Measurements from ENCODE around the gene CTU2. TPM values are rescaled to one million over a fixed set of nuclear protein-coding genes. Genes with fewer than 3 reads are reported as not detected.

Gene CTU2
- total and polyA plus RNA-seq, 2 donors (not counting 1 experiment from before 2014, with no cell fraction given) = 18.4 to 23.7 TPM

DNA sequence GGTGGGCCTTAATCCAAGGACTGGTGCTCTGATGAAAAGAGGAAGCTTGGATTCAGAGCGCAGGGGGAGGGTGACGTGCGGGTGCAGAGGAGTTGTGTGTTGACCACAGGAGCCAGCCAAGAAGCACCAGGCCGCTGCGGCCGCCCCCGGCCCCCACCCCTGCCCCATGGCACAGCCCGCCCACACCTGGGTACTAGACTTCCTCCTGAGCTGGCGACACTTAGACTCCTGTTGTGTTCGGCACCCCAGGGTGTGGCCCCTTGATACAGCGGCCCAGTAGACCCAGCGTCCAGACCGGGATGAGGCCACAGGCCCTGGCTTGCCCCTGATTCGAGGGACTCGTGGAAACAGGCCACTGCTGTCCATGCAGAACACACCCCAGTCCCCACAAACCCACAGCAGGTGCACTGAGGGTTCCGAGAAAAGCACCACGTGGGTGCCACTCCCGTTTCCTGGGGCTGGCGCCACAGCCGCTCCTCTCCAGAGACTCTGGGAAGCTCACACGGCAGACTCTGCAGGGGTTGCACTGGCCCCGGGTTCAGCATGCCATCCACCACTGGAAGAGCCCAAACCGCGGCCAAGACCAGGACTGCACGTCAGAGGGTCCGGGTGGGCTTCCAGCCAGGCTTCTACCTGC, 14.3 kb upstream of the CTU2 start:
- Histone ChIP-seq H3K27me3 (replicated peaks in 1 of 4; ENCODE audit: control extremely low read depth in 1 of 4, control insufficient read depth in 3 of 4, insufficient read depth in 4 of 4, low read length in 3 of 4) (no peaks in the 10 kb centered on the region), H4K20me1 (ENCODE audit: control insufficient read depth, insufficient read depth, low read length, poor library complexity, severe bottlenecking) (peaks cover 13% of the 10 kb centered on the region), H3K4me3 (ENCODE audit: control extremely low read depth in 1 of 5, extremely low read depth in 1 of 5, insufficient read depth in 1 of 5, low read depth in 2 of 5, low read length in 4 of 5) (peak overlapping the region in 1 of 5 experiments; percentile 12), H3K9ac (ENCODE audit: low read length) (peak overlapping the region; percentile 23), H3K9me3 (ENCODE audit: control extremely low read depth in 1 of 3, control insufficient read depth in 2 of 3, insufficient read depth in 1 of 3, low read length in 2 of 3) (peaks cover 0 to 4% (median 0%) of the 10 kb centered on the region in 3 donors), H3K4me2 (replicated peaks; ENCODE audit: low read depth, low read length, poor library complexity, severe bottlenecking) (peak overlapping the region; percentile 73), H3K36me3 (replicated peaks in 1 of 2; ENCODE audit: control extremely low read depth in 1 of 2, control insufficient read depth in 1 of 2, extremely low read depth in 1 of 2, insufficient read depth in 2 of 2, low read length in 1 of 2) (peaks cover 0 to 21% of the 10 kb centered on the region in 2 experiments), H3K27ac (ENCODE audit: low read length in 2 of 2) (no peak overlapping the region), H3K79me2 (ENCODE audit: control insufficient read depth, insufficient read depth, low read length) (peaks cover 6% of the 10 kb centered on the region), H2AFZ (ENCODE audit: insufficient read depth, low read depth, low read length, poor library complexity, severe bottlenecking) (no peak overlapping the region), H3K4me1 (ENCODE audit: control insufficient read depth in 2 of 2, insufficient read depth in 2 of 2, low read length in 2 of 2) (peaks cover 20 to 39% of the 10 kb centered on the region in 2 donors)
- no peaks in the 10 kb centered on the region for H3K27me3 Mint-ChIP-seq
- peak overlapping the region; percentile 76 for H3K27ac Mint-ChIP-seq
- CTCF ChIA-PET = interaction anchor here (1.3 kb wide), 1 partner anchor 45 kb away, joined by 4 read pairs; no protein-coding TSS in a partner anchor
- peak overlapping the region; percentile 69 for H3K4me3 Mint-ChIP-seq
- POLR2A ChIA-PET = interaction anchor here (1.4 to 1.7 kb wide), 2 partner anchors 9 to 10 kb away, joined by 8 to 9 read pairs; no protein-coding TSS in a partner anchor
- no peaks in the 10 kb centered on the region for H3K9me3 Mint-ChIP-seq (ENCODE audit: insufficient read depth)
- H3K4me1 Mint-ChIP-seq = peaks cover 27% of the 10 kb centered on the region
- intact Hi-C loops (cut with micrococcal nuclease) = no loop called here
- DNase-seq (peak; percentile 58), ATAC-seq (ENCODE audit: low read depth) (peak; percentile 58)
- 16% methylated on average over 26 of the region's 26 CpGs for WGBS (ENCODE audit: insufficient coverage)
- TF ChIP-seq, protein P1, sequence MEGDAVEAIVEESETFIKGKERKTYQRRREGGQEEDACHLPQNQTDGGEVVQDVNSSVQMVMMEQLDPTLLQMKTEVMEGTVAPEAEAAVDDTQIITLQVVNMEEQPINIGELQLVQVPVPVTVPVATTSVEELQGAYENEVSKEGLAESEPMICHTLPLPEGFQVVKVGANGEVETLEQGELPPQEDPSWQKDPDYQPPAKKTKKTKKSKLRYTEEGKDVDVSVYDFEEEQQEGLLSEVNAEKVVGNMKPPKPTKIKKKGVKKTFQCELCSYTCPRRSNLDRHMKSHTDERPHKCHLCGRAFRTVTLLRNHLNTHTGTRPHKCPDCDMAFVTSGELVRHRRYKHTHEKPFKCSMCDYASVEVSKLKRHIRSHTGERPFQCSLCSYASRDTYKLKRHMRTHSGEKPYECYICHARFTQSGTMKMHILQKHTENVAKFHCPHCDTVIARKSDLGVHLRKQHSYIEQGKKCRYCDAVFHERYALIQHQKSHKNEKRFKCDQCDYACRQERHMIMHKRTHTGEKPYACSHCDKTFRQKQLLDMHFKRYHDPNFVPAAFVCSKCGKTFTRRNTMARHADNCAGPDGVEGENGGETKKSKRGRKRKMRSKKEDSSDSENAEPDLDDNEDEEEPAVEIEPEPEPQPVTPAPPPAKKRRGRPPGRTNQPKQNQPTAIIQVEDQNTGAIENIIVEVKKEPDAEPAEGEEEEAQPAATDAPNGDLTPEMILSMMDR (IDR thresholded peaks at IDR 0.05) = no peak
- TF ChIP-seq EZH2 (IDR thresholded peaks at IDR 0.05; ENCODE audit: borderline replicate concordance, insufficient read depth, low read depth, low read length, poor library complexity, severe bottlenecking) = no peak

DNA sequence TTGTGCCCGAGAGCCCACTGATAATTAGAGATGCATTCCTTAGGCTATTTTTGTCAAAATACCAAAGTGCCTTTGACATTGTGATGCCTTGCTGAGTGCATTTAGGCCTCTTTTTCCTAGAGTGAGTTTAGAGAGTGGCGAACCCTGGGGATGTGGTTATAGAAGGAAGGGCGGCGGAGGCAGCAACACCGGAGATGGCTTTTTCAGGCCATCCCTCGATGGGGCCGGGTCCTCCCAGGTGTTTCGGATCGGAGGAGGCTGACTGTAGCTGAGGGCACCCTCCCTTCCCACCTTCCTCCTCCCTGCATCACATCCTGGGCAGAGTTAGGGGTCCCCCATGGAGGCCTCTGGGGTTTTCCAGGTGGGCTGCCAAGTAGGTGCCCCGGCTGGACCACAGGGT, 13.4 kb upstream of the CTU2 start:
- Mint-ChIP-seq H3K4me1 (peaks cover 31% of the 10 kb centered on the region), H3K9me3 (ENCODE audit: insufficient read depth) (no peaks in the 10 kb centered on the region)
- peak overlapping the region; percentile 73 for H3K4me2 ChIP-seq (replicated peaks; ENCODE audit: low read depth, low read length, poor library complexity, severe bottlenecking)

More for the DNA sequence above, 13.4 kb upstream of the CTU2 start:
- Histone ChIP-seq H3K27me3 (replicated peaks in 1 of 4; ENCODE audit: control extremely low read depth in 1 of 4, control insufficient read depth in 3 of 4, insufficient read depth in 4 of 4, low read length in 3 of 4) (no peaks in the 10 kb centered on the region), H3K79me2 (ENCODE audit: control insufficient read depth, insufficient read depth, low read length) (peaks cover 11% of the 10 kb centered on the region), H3K4me3 (ENCODE audit: control extremely low read depth in 1 of 5, extremely low read depth in 1 of 5, insufficient read depth in 1 of 5, low read depth in 2 of 5, low read length in 4 of 5) (no peak overlapping the region), H3K4me1 (ENCODE audit: control insufficient read depth in 2 of 2, insufficient read depth in 2 of 2, low read length in 2 of 2) (peaks cover 20 to 42% of the 10 kb centered on the region in 2 donors), H4K20me1 (ENCODE audit: control insufficient read depth, insufficient read depth, low read length, poor library complexity, severe bottlenecking) (peaks cover 19% of the 10 kb centered on the region), H3K36me3 (replicated peaks in 1 of 2; ENCODE audit: control extremely low read depth in 1 of 2, control insufficient read depth in 1 of 2, extremely low read depth in 1 of 2, insufficient read depth in 2 of 2, low read length in 1 of 2) (peaks cover 0 to 28% of the 10 kb centered on the region in 2 experiments), H3K27ac (ENCODE audit: low read length in 2 of 2) (no peak overlapping the region), H3K9ac (ENCODE audit: low read length) (no peak overlapping the region), H3K9me3 (ENCODE audit: control extremely low read depth in 1 of 3, control insufficient read depth in 2 of 3, insufficient read depth in 1 of 3, low read length in 2 of 3) (no peaks in the 10 kb centered on the region), H2AFZ (ENCODE audit: insufficient read depth, low read depth, low read length, poor library complexity, severe bottlenecking) (no peak overlapping the region)
- intact Hi-C loops (cut with micrococcal nuclease) = no loop called here
- Mint-ChIP-seq H3K4me3 (no peak overlapping the region), H3K27me3 (no peaks in the 10 kb centered on the region), H3K27ac (no peak overlapping the region)
- ATAC-seq (ENCODE audit: low read depth) = no peak
- no peak for DNase-seq
- TF ChIP-seq, protein P1 (IDR thresholded peaks at IDR 0.05) = no peak
- no peak for TF ChIP-seq EZH2 (IDR thresholded peaks at IDR 0.05; ENCODE audit: borderline replicate concordance, insufficient read depth, low read depth, low read length, poor library complexity, severe bottlenecking)
- POLR2A ChIA-PET = interaction anchor here (1.4 to 1.7 kb wide), 2 partner anchors 8 to 11 kb away, joined by 8 to 9 read pairs; no protein-coding TSS in a partner anchor
- CTCF ChIA-PET = no interaction called here
- 49% methylated on average over 5 of the region's 10 CpGs for WGBS (ENCODE audit: insufficient coverage)
